ENCODE data around the gene MMP24OS. TPM values are rescaled to one million over a fixed set of nuclear protein-coding genes. Genes with fewer than 3 reads are reported as not detected.

The MMP24OS gene
- total RNA-seq, 4 donors from 2014 or later = 30.4 to 41.2 (median 34.4) TPM

GRCh38 chr20:35300469-35301262, 22.7 kb upstream of the MMP24OS start:
- H3K9me3 ChIP-seq = no peaks in the 10 kb centered on the region
- H3K27ac ChIP-seq = no peak overlapping the region
- no peaks in the 10 kb centered on the region for H3K36me3 ChIP-seq
- 78 to 79% methylated on average over 4 of the region's 4 CpGs for WGBS, 2 donors
- H3K4me3 ChIP-seq = no peak overlapping the region
- no peak for TF ChIP-seq POLR2A (IDR thresholded peaks at IDR 0.05)
- no peak for TF ChIP-seq EP300 (IDR thresholded peaks at IDR 0.05)
- no peak for TF ChIP-seq CTCF (IDR thresholded peaks at IDR 0.05)
- DNase-seq (ENCODE audit: low spot score in 2 of 2) = no peak
- H3K27me3 ChIP-seq = no peaks in the 10 kb centered on the region
- H3K4me1 ChIP-seq = peaks cover 0 to 19% (median 3%) of the 10 kb centered on the region in 4 donors

DNA sequence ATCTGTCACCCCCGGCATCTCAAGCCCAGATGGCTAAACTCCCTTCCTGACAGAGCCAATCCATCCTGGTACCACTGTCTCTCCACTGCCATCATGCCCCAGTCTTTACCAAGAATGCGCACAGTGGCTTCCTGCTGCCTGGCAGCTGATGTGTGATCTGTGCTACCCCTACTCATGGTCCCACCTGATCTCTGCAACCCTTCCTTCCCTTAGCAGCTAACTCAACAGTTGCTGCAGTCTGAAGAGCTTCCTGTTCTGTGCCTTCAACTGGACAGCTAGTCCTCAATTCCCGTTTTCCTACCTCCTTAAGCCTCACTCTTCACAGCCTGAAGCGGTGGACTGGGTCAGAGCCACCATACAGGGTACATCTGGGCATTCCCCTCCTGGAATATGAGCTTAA, 21.9 kb upstream of the MMP24OS start:
- no peak for DNase-seq (ENCODE audit: low spot score in 2 of 2)
- WGBS, 2 donors = 74 to 79% methylated on average over 4 of the region's 4 CpGs
- Histone ChIP-seq H3K9me3 (no peaks in the 10 kb centered on the region), H3K4me1 (peaks cover 0 to 14% (median 0%) of the 10 kb centered on the region in 4 donors), H3K36me3 (no peaks in the 10 kb centered on the region), H3K4me3 (no peak overlapping the region), H3K27ac (no peak overlapping the region), H3K27me3 (no peaks in the 10 kb centered on the region)
- TF ChIP-seq CTCF (IDR thresholded peaks at IDR 0.05) = no peak
- no peak for TF ChIP-seq POLR2A (IDR thresholded peaks at IDR 0.05)
- TF ChIP-seq EP300 (IDR thresholded peaks at IDR 0.05) = no peak

- DNase-seq (ENCODE audit: low spot score in 2 of 2) = no peak
- Histone ChIP-seq H3K4me1 (peaks cover 0 to 3% (median 0%) of the 10 kb centered on the region in 4 donors), H3K27me3 (no peaks in the 10 kb centered on the region), H3K36me3 (no peaks in the 10 kb centered on the region), H3K9me3 (no peaks in the 10 kb centered on the region), H3K4me3 (no peak overlapping the region), H3K27ac (no peak overlapping the region)
- TF ChIP-seq CTCF (IDR thresholded peaks at IDR 0.05) (no peak), EP300 (IDR thresholded peaks at IDR 0.05) (no peak), POLR2A (IDR thresholded peaks at IDR 0.05) (no peak)
- WGBS, 2 donors = 59 to 86% methylated on average over 5 of the region's 5 CpGs
Observed at GRCh38 chr20:35298264-35298663, 20.3 kb upstream of the MMP24OS start.

DNA sequence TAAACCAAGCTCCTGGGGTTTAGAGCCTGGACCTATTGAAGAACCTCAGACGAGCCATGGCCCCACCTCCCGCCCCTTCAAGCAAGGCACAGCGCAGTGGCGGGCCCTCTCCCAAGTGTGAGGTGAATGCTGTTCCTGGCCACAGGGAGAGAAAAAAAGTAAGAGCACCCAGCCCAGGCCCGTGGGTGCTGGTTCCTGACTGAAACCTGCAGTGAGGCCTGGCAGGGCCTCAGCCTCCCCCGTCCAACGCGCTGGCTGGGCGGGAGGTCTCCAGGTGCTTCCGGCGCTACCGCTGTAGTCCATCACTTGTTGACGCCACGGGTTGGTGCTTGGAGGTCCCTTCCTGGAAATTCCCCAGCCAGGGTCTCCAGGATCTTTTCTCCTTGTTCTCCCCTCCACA, 19.8 kb upstream of the MMP24OS start:
- WGBS, 2 donors = 89 to 90% methylated on average over 14 of the region's 14 CpGs
- H3K27ac ChIP-seq = no peak overlapping the region
- no peaks in the 10 kb centered on the region for H3K4me1 ChIP-seq
- no peak for DNase-seq (ENCODE audit: low spot score in 2 of 2)
- no peaks in the 10 kb centered on the region for H3K9me3 ChIP-seq
- TF ChIP-seq CTCF (IDR thresholded peaks at IDR 0.05) (no peak), POLR2A (IDR thresholded peaks at IDR 0.05) (no peak), EP300 (IDR thresholded peaks at IDR 0.05) (no peak)
- no peaks in the 10 kb centered on the region for H3K36me3 ChIP-seq
- no peaks in the 10 kb centered on the region for H3K27me3 ChIP-seq
- H3K4me3 ChIP-seq = no peak overlapping the region

DNA sequence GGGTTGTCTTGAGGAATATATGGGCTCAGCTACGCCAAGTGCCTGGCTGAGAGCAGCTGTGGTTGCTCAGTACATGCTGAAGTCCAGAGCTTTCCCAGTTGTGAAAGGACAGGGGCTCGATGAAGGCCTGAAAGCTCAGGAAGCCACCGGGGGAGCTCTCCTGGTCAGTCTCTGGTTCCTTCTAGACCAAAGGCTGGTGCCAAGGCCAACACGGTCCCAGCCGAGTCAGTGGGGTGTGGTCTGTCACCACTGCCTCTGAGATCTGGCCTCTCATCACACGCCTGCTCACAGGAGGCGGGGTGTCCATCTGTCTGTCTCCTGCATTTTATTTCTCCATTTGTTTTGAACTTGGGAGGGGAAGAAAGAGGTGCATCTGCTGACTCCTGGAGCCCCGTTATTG, 19.2 kb upstream of the MMP24OS start:
- Histone ChIP-seq H3K27me3 (no peaks in the 10 kb centered on the region), H3K36me3 (no peaks in the 10 kb centered on the region), H3K4me3 (no peak overlapping the region), H3K9me3 (no peaks in the 10 kb centered on the region), H3K27ac (no peak overlapping the region), H3K4me1 (no peaks in the 10 kb centered on the region)
- WGBS, 2 donors = 55 to 56% methylated on average over 8 of the region's 8 CpGs
- no peak for TF ChIP-seq POLR2A (IDR thresholded peaks at IDR 0.05)
- TF ChIP-seq CTCF (IDR thresholded peaks at IDR 0.05) = no peak
- TF ChIP-seq EP300 (IDR thresholded peaks at IDR 0.05) = no peak
- no peak for DNase-seq (ENCODE audit: low spot score in 2 of 2)
